ENCODE data around the gene ABCD1.

Gene ABCD1

DNA sequence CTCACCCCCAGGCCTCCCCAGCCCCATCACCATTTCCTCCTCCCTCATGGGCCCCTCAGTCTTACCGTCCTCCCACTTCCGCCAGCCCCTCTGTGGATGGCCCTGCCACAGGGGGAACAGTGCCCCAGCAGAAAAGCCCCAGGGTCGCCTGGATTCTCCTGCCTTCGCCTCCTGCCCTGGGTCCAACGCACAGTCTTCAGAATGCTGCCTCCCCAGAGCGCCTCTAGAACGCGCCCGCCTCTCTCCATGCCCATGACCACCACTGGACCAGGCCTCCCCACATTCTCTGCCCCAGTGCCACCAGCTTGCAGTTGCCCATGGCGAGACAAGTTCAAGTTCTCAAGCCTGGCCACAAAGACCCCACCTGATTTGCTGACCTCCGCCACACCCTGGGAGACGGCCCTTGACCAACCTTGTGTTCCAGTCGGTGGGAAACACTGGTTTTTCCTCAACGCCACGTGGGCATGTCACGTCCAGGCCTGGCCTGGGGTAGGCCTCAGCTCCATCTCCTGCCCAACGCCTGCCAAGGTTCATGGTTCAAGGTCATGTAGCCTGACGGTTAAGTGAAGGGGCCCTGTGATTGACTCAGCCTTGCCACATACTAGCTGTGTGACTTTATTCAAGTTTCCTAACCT is 38.8 kb downstream of the ABCD1 start:
- no peak overlapping the region for H3K4me3 ChIP-seq (ENCODE audit: low read length)
- no peak overlapping the region for H3K9ac ChIP-seq (ENCODE audit: low read length)
- no peaks in the 10 kb centered on the region for H3K4me1 ChIP-seq (ENCODE audit: control insufficient read depth, low read depth, low read length)
- no peaks in the 10 kb centered on the region for H3K9me3 ChIP-seq (ENCODE audit: control insufficient read depth, low read depth, low read length)
- H3K27ac ChIP-seq (ENCODE audit: low read length) = no peak overlapping the region
- no peaks in the 10 kb centered on the region for H3K27me3 ChIP-seq (ENCODE audit: control insufficient read depth, insufficient read depth, low read length)
- H3K36me3 ChIP-seq (ENCODE audit: control insufficient read depth, low read depth, low read length) = no peaks in the 10 kb centered on the region

DNA sequence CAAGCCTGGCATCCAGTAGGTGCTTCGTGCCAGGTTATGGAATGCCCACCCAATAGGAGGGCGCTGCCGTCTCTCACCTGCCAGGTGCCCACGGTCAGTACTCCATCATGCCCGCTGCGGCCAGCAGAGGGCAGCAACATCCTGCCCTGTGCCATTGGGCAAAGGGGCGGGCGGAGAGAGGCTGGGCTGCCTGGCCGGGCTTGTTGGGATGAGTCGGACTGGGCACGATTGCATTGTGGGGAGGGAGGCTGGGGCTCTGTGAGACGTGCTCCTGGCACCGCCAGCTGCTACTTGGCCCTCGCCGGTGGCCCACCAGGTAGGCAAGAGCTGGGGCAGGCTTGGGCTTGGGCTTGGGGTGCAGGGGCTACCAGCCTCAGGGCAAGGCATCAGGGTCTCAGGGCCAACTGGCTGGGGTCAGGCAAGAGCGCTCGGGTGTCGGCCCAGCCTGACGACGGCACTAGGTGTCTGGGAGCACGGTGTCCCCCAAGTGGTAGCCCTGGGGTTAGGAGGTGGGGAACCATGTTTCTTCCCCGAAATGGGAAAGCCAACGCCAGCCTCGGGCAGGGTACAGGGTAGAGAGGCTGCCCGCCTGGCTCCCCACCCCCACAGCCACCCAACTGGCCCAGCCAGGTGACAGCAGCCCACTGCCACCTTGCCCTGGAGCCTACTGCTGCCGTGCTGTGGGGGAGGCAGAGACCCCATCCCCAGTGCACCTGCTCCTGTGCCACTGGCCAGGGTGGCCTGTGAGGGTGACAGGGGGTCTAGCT is 39.5 kb downstream of the ABCD1 start, which contains the start of gene PLXNB3:
Gene PLXNB3 (plus strand): TSS at position 261 of the 767 bp plus-strand sequence. CDS start 1,287 bp downstream, outside the sequence.
- Histone ChIP-seq H3K27ac (ENCODE audit: low read length) (no peak within 1 kb of the TSS), H3K27me3 (ENCODE audit: control insufficient read depth, insufficient read depth, low read length) (no peaks in the 10 kb centered on the region), H3K9me3 (ENCODE audit: control insufficient read depth, low read depth, low read length) (no peaks in the 10 kb centered on the region), H3K4me3 (ENCODE audit: low read length) (no peak within 1 kb of the TSS), H3K9ac (ENCODE audit: low read length) (no peak within 1 kb of the TSS), H3K4me1 (ENCODE audit: control insufficient read depth, low read depth, low read length) (no peaks in the 10 kb centered on the region), H3K36me3 (ENCODE audit: control insufficient read depth, low read depth, low read length) (no peaks in the 10 kb centered on the region)

DNA sequence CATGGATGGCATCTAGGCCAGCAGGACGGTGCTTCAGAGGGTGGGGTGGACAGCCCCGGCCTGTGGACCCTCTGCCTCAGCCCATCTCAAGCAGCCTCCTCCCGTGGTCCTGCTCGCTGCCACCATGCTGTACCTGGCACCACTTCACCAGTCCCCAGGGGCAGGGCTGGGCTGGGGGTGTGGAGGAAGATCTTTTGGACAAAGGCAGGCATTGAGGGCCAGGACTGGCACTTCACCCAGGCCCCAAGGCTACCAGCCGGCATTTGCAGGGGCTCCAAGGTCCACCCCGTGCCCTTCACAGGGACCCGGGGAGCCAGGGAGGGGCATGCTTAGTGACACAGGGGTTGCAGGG is 40.1 kb downstream of the ABCD1 start:
- Histone ChIP-seq H3K9ac (ENCODE audit: low read length) (no peak overlapping the region), H3K4me1 (ENCODE audit: control insufficient read depth, low read depth, low read length) (no peaks in the 10 kb centered on the region), H3K4me3 (ENCODE audit: low read length) (no peak overlapping the region), H3K9me3 (ENCODE audit: control insufficient read depth, low read depth, low read length) (no peaks in the 10 kb centered on the region), H3K27ac (ENCODE audit: low read length) (no peak overlapping the region), H3K36me3 (ENCODE audit: control insufficient read depth, low read depth, low read length) (no peaks in the 10 kb centered on the region), H3K27me3 (ENCODE audit: control insufficient read depth, insufficient read depth, low read length) (no peaks in the 10 kb centered on the region)

DNA sequence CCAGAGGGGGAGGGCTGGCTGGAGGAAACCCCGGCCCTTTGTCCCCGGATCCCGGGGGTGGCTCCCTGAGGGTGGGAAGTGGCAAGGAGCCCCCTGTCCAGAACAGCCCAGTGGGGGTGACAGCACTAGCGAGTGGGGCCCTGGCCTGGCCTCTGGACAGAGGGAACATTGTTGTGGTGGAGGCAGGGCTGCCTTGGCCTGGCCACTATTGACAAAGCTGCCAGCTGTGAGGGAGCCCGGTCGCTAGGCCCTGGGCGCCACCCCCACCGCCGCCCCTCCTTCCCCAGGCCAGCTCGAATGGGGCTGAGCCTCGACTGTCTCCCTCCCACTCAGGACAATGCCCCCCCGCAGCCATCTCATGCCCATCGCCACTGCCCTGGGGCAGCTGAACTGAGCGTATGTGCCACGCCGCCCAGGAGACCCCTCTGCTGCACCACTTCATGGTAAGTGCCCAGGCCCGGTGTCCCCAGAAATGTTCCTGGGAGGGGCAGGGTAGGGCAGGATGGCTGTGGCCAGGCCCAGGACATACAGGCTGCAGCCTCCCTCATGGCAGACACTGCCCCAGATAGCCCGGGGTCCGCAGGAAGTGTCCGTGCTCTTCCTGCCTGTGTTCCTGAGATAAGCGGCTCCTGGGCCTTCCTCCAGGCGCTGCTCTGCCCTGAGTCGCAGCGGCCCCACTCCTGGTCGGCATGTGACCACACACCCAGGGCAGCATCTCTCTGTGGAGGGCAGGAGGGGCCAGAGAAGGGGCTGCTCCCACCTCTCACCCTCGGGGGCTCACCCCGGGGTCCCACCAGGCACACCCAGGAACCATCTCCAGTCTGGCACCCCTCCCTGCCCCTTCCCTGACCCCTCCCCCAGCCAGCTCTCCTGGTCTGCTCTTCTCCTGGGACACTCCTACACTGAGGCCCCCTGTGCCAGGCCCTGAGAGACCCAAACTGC is 40.8 kb downstream of the ABCD1 start:
- Histone ChIP-seq H3K36me3 (ENCODE audit: control insufficient read depth, low read depth, low read length) (no peaks in the 10 kb centered on the region), H3K27me3 (ENCODE audit: control insufficient read depth, insufficient read depth, low read length) (no peaks in the 10 kb centered on the region), H3K4me3 (ENCODE audit: low read length) (no peak overlapping the region), H3K9ac (ENCODE audit: low read length) (no peak overlapping the region), H3K27ac (ENCODE audit: low read length) (no peak overlapping the region), H3K4me1 (ENCODE audit: control insufficient read depth, low read depth, low read length) (no peaks in the 10 kb centered on the region), H3K9me3 (ENCODE audit: control insufficient read depth, low read depth, low read length) (no peaks in the 10 kb centered on the region)

DNA sequence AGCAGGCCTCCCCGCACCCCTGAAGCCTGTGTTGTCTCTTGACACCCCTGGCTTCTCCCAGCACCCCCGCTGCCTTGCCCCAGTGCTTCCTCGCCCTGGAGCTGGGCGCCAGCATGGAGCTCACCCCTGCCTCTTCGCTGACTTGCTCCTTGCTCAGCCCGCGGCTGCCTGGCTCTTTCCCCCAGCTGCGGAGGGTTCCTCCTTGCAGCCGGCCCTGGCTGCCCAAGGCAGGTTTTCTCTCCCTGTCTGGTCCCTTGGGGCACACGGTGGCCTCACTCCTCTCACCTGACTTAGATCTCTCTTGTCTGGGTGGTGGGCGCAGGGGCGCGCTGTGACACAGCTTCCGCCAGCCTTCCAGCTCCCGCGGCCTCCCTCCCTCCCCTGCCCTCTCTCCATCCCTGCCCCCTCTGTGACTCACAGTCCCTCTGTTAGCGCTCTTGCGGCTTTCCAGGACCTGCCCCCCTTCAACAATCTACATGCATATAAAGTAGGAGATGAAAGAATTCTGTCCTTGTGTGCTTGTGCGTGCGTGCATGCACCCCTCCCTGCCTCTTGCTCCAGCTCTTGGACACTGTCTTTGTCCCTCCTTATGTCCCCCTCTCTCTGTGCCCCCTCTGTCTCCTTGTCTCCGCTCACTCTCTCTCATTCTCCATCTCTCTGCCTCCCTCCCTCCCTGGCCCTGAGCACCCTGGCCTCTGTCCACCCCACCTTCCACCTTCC is 41.6 kb downstream of the ABCD1 start:
- H3K27me3 ChIP-seq (ENCODE audit: control insufficient read depth, insufficient read depth, low read length) = no peaks in the 10 kb centered on the region
- H3K27ac ChIP-seq (ENCODE audit: low read length) = no peak overlapping the region
- H3K9ac ChIP-seq (ENCODE audit: low read length) = no peak overlapping the region

DNA sequence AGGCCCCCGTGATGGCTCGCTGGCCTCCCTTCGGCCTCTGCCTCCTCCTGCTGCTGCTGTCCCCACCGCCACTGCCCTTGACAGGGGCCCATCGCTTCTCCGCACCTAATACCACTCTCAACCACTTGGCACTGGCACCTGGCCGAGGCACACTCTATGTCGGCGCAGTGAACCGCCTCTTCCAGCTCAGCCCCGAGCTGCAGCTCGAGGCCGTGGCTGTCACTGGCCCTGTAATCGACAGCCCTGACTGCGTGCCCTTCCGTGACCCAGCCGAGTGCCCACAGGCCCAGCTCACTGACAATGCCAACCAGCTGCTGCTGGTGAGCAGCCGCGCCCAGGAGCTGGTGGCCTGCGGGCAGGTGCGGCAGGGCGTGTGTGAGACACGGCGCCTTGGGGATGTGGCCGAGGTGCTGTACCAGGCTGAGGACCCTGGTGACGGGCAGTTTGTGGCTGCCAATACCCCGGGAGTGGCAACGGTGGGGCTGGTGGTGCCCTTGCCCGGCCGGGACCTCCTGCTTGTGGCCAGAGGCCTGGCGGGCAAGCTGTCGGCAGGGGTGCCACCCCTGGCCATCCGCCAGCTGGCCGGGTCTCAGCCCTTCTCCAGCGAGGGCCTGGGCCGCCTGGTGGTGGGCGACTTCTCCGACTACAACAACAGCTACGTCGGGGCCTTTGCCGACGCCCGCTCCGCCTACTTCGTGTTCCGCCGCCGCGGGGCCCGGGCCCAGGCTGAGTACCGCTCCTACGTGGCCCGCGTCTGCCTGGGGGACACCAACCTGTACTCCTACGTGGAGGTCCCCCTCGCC is 42.4 kb downstream of the ABCD1 start:
- H3K27me3 ChIP-seq (ENCODE audit: control insufficient read depth, insufficient read depth, low read length) = no peaks in the 10 kb centered on the region
- no peak overlapping the region for H3K9ac ChIP-seq (ENCODE audit: low read length)
- H3K36me3 ChIP-seq (ENCODE audit: control insufficient read depth, low read depth, low read length) = no peaks in the 10 kb centered on the region
- H3K9me3 ChIP-seq (ENCODE audit: control insufficient read depth, low read depth, low read length) = no peaks in the 10 kb centered on the region
- no peaks in the 10 kb centered on the region for H3K4me1 ChIP-seq (ENCODE audit: control insufficient read depth, low read depth, low read length)
- H3K4me3 ChIP-seq (ENCODE audit: low read length) = no peak overlapping the region
- H3K27ac ChIP-seq (ENCODE audit: low read length) = no peak overlapping the region

More for the DNA sequence above, 41.6 kb downstream of the ABCD1 start:
- no peaks in the 10 kb centered on the region for H3K36me3 ChIP-seq (ENCODE audit: control insufficient read depth, low read depth, low read length)
- H3K9me3 ChIP-seq (ENCODE audit: control insufficient read depth, low read depth, low read length) = no peaks in the 10 kb centered on the region
- H3K4me3 ChIP-seq (ENCODE audit: low read length) = no peak overlapping the region
- H3K4me1 ChIP-seq (ENCODE audit: control insufficient read depth, low read depth, low read length) = no peaks in the 10 kb centered on the region

DNA sequence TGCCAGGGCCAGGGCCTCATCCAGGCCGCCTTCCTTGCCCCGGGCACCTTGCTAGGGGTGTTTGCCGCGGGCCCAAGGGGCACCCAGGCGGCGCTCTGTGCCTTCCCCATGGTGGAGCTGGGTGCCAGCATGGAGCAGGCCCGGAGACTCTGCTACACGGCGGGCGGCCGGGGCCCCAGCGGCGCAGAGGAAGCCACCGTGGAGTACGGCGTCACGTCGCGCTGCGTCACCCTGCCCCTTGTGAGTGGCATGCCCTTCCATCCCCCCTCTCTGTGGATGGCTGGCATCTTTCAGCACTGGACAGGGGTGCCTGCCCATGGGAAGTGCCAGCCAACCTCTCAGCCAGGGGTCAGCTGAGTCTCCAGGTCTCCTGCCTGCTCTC is 43.0 kb downstream of the ABCD1 start:
- no peaks in the 10 kb centered on the region for H3K9me3 ChIP-seq (ENCODE audit: control insufficient read depth, low read depth, low read length)
- H3K27me3 ChIP-seq (ENCODE audit: control insufficient read depth, insufficient read depth, low read length) = no peaks in the 10 kb centered on the region
- no peak overlapping the region for H3K27ac ChIP-seq (ENCODE audit: low read length)
- no peak overlapping the region for H3K9ac ChIP-seq (ENCODE audit: low read length)
- H3K4me3 ChIP-seq (ENCODE audit: low read length) = no peak overlapping the region
- H3K4me1 ChIP-seq (ENCODE audit: control insufficient read depth, low read depth, low read length) = no peaks in the 10 kb centered on the region
- H3K36me3 ChIP-seq (ENCODE audit: control insufficient read depth, low read depth, low read length) = no peaks in the 10 kb centered on the region

DNA sequence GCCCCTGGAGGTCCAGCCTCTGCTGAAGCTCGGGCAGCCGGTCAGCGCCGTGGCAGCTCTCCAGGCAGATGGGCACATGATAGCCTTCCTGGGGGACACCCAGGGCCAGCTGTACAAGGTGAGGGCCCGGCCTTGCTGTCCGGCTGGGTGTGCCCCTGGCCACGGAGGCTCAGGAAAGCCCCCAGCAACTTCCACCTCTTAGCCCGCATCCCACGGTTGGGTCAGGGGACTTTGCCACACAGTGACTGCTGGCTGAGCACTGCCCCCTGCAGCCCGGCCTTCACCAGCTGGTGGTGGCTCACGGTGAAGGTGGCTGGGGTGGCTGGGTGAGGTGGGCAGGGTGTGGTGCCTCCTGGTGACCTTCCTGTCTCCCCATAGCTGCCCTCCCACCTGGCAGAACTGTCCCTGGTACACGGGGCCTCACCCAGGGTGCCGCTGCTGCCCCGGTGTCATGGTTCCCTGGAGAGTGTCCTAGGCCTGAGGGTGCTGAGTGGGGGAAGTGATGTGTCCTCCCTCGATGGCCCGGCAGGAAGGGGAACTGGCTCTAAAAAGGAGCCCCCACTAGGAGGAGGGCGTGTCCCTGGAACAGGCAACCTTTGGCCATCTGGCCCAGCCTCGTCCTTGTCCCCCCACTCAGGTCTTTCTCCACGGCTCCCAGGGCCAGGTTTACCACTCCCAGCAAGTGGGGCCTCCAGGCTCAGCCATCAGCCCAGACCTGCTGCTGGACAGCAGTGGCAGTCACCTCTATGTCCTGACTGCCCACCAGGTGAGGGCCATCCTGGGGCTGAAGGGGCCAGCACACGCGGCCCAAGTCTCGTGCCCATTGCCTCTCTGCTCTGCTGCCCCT is 43.9 kb downstream of the ABCD1 start:
- H3K27me3 ChIP-seq (ENCODE audit: control insufficient read depth, insufficient read depth, low read length) = no peaks in the 10 kb centered on the region
- H3K4me3 ChIP-seq (ENCODE audit: low read length) = no peak overlapping the region
- H3K4me1 ChIP-seq (ENCODE audit: control insufficient read depth, low read depth, low read length) = no peaks in the 10 kb centered on the region
- H3K9ac ChIP-seq (ENCODE audit: low read length) = no peak overlapping the region
- H3K36me3 ChIP-seq (ENCODE audit: control insufficient read depth, low read depth, low read length) = no peaks in the 10 kb centered on the region
- H3K9me3 ChIP-seq (ENCODE audit: control insufficient read depth, low read depth, low read length) = no peaks in the 10 kb centered on the region
- H3K27ac ChIP-seq (ENCODE audit: low read length) = no peak overlapping the region

DNA sequence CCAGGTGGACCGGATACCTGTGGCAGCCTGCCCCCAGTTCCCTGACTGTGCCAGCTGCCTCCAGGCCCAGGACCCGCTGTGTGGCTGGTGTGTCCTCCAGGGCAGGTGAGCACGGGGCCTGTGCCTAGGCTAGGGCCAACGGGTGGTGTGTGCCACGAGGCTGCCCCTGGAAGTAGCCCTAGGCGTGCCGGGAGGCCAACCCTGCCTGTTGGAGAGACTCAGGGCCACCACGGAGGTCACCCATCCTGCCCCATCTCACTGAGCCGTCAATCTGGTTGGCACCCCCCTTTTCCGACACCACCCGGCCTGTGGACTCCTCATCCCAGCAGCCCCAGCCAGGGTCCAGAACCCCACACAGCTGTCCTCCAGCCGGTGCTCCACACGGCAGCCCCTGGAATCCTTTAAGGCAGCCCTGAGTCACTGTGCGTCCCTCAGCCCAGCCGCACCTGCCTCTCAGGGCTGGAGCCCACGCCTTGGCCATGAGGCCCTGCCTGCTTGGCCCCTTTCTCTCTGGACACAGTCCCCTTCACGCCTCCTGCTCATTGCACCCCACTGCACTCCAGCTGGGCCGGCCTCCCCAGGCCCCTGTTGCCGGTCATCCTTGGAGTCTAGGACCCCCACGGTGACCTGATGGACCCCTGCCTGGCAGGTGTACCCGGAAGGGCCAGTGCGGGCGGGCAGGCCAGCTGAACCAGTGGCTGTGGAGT is 44.7 kb downstream of the ABCD1 start:
- Histone ChIP-seq H3K36me3 (ENCODE audit: control insufficient read depth, low read depth, low read length) (no peaks in the 10 kb centered on the region), H3K27me3 (ENCODE audit: control insufficient read depth, insufficient read depth, low read length) (no peaks in the 10 kb centered on the region), H3K27ac (ENCODE audit: low read length) (no peak overlapping the region), H3K9me3 (ENCODE audit: control insufficient read depth, low read depth, low read length) (no peaks in the 10 kb centered on the region), H3K4me3 (ENCODE audit: low read length) (no peak overlapping the region), H3K9ac (ENCODE audit: low read length) (no peak overlapping the region), H3K4me1 (ENCODE audit: control insufficient read depth, low read depth, low read length) (no peaks in the 10 kb centered on the region)

All from iPS-18a (cell line).